Activated CD4-positive, alpha-beta T cell treated with anti-CD3 and anti-CD28 coated beads, Interleukin-2, amount 50 U/mL, for 1 hour (primary cell): Measurements from ENCODE around the gene ADCYAP1R1.

Experiments used
- DNase-seq: peaks from one replicate; pipeline ENCODE4 v3.0.0-alpha.2; 2020

Gene ADCYAP1R1

DNA sequence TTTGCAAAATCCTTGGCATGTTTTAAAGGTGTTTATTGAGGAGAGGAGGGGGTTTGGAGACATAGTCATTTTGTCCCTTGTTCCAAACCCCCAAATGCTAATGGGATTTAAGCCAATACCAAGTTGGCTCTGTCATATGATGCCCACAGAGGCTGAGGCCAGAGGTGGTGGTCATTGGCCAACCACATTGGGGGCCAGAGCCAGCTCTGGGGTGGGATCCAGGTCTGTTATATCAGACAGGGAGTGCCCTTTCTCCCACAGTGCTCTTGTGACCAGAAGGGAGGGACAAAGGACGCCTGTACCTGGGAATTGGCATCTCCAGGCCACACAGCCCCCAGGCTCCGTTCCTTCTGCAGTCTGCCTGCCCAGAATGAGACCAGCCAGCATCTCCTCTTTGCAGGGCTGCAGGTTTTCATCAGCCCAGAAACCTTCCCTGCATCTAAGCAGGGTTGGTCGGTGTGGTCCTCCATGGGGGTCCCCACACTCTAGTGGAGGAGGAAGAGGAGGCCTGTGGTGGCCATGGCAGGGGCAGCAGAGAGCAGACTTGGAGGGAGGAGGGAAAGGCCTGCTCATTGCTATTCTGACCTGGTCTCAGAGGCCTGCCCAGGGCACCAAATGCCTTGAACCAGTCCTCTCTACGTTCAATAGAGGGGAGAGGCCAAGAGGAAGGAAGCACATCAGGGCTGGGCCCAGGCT is 17.9 kb downstream of the ADCYAP1R1 start:
- no peak for DNase-seq

DNA sequence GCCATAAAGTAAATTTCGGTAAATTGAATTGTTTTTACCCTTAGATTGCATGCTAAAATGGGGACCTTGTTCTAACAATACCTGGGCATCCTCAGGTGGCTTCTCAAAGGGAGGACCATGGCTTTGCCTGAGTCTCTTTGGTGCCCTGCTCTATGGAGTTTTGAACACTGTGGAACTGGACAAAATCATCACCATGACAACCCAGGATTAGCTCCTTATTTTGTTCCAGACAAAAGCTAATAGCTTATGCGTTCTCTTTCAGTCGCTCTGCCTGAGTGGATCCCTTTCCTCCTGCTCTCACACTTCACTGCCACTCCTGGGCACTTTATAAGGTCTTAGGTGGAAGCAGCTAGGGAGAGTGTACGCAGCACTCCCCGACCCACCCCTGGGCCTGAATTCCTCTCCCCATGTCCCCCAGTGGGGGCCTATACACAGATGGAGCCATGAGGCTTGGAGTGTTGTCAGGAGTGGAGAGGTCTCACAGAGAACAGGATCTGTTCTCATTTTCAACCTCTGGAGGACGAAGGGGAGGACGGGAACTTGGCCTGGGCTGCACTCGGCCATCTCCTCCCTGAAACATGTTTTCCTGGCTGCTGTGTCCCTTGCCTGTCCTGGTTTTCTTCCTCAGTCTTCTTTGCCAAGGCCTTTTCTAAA is 19.0 kb downstream of the ADCYAP1R1 start:
- no peak for DNase-seq

DNA sequence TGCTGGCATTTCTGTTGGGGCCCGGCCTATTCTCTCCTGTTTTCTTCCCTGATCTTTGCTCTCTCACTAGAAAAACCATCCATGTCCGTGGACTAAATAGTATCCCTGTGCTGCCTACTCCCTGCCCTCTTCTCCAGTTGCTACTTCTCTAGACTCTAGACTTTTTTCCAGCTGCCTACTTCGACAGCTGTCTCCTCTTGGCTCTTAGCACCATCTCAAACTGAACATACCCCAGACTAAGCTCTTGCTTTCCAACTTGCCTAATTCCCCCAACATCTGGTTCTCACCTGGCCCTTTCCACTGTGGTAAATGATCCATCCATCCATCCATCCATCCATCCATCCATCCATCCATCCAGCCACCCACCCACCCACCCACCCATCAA is 19.5 kb downstream of the ADCYAP1R1 start:
- DNase-seq: no peak

DNA sequence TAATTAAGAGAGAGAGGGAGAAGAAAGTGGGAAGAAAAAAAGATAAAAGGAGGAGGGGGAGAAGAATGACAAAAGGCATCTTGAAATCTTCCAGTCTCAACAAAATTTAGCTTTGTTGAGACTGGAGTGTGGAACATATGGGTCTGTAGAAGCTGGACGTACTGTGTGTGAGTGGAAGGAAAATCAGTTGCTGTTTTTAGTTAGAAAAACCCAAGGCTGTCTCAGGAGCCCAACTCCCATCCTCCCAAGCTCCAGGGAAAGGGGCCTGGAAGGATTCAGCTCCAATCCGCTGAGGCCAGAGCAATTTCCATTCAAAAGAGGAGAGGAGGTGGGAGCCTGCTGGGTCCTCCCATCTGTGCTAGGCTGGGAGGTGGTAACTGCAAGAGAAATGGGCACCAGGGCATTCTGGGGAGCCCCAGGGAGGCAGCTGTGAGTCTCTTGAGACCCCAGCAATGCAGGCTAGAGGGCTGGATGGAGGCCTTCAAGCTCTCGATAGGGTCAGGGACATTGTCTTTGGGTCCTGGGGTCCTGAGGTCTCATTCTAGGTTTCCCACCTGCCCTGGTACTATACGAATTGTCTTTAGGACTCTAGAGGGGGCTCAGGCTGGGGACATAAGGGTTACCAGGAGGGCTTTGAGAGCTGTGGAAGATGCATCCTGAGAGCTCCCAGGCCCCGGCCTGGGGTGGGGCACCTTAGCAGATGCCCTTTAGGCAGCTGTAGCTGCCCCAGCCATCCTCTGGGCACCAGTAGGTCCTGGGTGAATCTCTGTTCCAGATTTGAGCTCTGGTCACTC is 21.4 kb downstream of the ADCYAP1R1 start:
- DNase-seq: no peak

DNA sequence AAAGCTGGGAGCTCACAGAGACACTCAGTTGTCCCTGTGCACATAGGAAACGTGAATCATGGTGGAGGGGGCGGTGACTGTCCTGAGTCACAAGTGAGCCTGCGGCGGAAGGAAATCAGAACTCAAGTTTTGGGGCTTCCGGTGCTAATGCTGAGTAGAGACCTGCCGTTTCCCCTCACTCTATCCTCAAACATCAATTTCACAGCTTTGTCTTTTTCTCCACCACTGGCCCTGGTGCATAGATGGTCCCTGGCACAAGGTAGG is 21.9 kb downstream of the ADCYAP1R1 start:
- DNase-seq: no peak

DNA sequence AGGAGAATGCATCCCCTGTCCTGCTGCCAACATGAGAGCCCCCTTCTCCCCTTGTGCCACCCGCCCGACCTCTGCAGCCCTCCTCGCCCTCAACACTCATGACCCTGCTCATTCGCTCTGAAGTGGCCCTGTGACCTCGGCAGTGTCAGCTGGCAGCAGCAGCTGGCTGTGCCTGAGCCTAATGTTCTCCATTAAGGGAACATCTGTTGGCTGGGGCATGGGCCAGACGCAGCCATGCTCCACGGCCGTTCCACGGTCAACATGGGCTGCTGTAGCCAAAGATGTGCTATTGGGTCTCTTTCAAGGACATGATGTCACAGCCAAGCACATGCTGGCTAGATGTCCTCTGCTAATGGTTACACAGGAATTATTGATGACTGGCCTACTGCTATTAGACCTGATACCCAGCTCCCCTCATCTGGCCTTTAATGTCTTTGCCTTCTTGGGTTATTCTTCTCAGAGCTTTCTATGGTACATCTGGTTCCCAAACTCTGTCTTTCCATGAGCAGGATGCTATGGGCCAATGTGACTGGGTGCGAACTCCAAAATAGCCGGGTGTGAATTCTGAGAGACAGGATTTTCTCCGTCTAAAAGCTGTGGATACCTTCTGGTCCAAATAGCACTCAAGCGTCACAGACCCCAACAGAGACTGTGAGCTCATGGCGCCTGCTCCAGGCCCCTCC is 22.4 kb downstream of the ADCYAP1R1 start:
- DNase-seq: no peak

DNA sequence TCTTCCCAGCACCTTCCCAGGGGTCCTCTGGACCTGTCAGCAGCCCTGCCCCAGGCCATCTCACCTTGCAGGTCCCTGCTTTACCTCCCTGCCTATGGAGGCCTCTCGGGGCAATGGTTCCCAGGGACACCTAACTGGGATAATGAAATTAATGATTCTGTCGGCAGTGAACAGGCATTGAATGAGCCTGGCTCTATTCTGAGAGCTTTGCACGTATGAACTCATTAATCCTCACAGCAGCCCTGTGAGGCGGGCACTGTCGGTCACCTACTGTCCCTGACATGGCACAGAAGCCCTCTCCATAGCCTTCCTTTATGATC is 22.9 kb downstream of the ADCYAP1R1 start:
- no peak for DNase-seq

DNA sequence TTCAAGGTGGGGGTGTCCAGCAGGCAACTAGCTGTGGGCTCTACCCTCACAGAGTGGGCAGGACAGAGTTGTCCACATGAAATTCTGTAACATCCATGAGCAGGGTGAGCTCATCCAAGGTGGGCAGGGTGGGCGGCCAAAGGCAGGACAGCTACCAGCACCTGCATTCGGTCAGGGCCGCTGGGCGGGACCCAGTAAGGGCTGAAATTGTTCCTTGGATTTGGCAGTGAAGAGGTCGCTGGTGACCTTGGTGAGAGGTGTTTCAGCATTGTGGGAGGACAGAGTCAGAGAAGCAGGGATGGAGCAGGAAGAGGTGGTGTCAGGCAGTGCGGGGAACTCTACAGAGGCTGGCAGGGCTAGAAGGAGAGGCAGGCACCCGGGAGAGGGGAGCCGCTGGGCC is 23.9 kb downstream of the ADCYAP1R1 start:
- no peak for DNase-seq

DNA sequence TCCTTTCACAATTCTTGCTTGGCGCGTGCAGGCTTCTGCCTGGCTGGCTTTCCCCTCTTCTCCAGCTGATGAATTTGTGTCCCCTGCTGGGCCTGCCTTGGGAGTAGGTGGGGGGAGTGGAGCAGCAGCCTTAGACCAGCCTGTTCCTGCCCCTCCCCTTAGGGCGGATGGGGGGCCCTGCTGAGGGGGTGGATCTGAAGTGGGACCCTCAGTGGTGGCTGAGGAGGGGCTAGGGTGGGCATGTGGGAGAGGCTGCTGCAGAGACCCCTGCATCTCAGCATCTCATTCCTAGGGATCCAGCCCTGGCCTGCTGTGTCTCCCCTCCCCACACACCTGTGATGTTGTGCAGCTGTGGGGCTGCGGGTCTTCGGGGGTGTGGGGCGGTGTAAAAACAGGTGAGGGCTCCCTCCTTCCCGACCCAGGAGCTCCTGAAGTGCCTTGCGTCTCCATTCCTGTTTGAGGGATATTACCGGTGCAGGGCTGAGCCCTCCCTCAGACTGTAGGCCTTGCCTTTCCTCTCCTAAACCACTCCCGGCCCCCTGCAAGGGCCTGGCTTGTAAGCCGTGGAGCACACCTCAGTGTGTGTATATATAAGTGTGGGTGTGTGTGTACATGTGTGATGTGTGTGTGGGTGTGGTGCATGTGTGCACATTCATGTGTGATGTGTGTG is 24.7 kb downstream of the ADCYAP1R1 start:
- no peak for DNase-seq

DNA sequence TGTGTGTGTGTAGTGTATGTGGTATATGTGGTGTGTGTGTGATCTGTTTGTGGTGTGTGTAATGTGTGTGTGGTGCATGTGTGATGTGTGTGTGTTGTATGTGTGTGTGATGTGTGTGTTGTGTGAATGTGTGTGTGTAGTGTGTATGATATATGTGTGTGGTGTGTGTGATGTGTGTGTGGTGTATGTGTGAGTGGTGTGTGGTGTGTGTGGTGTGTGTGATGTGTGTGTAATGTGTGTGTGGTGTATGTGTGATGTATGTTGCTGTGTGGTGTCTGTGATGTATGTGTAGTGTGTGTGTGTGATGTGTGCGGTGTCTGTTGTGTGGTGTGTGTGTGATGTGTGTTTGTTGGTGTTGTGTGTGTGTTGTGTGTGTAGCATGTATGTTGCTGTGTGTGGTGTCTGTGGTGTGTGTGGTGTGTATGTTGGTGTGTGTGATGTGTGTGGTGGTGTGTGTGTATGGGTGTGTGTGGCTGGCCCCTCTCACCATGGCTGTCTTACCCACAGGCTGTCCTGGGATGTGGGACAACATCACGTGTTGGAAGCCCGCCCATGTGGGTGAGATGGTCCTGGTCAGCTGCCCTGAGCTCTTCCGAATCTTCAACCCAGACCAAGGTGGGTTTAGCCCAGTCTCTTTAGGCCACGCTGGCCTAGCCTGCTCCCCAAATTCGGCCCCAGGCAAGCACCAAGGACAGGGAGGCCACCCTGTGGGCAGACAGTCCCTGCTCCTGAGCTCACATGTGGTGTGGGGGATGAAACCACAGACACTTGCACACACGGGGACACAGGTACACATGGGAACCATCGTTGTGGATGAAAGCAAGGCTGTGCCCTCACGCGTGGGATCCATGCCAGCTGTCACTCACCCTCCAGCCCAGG is 25.6 kb downstream of the ADCYAP1R1 start:
- no peak for DNase-seq

DNA sequence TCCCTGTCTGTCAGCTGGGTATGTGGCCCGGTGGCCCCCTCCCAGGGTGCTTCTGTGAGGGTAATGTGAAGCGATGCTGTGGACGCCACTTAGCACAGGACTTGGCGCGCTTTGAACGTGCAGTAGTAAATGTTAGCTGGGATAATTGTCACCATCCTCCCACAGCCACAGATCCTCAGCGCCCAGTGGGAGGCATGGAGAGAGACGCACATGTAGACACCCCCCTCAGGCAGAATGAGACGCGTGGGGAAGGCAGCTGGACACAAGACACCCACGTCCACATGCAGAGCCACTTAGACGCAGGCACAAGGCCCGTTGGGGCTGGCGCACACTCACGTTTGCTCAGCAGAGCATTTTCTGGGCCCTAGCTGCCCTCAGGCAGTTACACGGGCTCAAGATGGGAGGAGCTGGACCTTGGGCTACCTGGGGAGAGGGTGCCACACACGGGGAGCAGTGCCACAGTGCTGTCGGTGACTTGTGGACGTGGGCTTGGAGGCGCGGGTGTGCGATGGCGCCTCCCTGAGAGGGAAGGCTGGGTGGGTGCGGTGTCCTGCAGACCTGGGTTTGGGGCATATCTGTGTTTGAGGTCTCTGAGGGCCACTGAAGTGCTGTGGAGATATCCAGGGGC is 26.4 kb downstream of the ADCYAP1R1 start:
- no peak for DNase-seq

DNA sequence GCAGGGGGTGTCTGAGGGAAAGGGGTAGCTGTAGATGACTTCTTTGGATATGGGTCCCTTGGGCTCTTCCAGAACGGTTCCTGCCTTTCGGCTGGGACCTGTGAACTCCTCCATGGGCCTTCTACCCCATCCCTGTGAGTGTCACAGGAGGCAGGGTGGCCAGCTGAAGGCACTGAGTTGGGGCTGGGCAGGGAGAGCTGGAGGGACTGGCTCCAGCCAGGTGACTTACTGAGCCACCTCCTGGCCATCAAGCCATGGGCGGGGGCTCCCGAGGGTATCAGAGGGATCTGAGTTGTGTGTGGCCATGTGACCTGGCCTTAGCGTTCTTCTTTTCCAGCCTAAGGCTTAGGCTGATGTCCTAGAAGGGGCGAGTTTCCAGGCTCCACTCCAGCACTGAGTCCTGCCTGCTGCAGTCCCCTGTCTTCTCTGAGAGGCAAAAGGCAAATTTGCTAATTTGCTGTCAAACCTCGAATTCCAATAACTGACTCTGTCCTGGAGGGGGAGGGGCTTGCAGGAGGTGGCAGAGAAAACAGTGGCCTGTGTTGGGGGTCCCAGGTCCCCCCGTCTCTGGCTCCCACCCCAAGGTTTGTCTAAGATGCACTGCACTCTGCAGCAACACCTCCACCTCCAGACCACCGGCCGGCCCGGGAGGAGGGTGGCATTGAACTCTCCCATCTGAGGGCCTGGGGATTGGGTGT is 27.2 kb downstream of the ADCYAP1R1 start:
- DNase-seq: no peak

DNA sequence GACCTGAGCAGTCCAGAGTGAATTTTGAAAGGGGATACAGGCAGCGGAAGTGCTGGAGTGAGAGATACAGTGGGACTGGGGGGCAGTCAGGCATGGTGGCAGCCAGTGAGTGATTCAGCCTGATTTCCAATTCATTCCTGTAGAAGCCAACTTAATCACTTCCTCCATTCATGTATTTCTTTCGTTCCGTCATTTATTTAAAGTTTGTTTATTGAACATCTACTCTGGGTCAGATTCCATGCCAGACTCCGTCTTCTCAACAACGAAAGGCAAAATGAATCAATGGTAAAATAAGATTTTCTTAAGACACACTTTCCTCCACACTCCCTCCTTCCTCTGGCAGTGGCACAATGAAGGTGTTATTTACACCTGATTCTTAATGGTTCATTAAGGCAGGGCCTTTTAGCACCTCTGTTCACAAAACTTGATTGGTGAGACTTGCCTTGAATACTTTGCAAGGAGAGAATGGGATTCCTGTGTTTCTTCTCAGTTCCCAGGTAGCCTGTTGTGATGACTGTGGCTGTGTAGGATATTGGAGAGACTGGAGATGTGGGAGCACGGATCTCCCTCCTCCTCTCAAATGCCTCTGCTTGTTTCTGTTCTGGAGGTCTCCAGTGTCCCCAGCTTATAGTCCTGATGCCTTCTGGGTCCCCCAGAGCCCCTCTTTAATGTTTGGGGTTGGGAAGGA is 27.9 kb downstream of the ADCYAP1R1 start:
- DNase-seq: no peak

DNA sequence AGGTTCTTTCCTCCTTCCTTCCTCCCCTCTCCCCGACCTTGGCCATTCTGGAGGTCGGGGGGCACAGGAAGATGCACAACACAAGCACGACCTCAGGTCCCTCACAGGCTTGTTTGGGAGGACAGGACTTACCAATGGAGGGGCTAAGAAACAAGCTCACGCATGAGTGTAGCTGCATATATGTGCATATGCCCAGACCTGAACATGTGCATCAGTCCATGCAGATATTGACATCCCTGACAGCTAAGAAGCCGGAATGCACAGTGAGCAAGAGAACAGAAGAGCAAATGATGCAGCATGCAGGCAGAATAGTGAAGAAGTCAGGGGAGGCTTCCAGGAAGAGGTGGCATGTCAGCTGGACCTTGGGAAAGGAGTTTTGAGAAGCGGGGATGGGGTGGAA is 28.7 kb downstream of the ADCYAP1R1 start:
- DNase-seq: no peak

DNA sequence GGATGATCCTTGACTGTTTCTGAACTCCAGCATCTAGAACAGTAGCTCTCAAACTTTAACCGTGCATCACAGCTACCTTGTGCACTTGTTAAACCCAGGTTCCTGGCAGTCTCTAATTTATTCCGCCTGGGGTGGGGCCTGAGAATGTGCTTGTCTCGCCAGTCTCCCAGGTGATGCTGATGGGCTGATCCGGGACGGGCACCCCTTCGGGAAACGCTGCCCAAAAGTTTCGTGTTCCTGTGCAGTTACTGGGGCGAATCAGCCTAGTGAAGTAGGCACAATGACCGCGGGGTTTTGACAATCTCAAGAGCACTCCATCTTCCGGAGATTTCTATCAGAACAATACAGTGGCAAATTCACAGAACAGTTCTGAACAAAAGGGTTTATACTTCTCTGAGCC is 29.9 kb downstream of the ADCYAP1R1 start:
- DNase-seq: no peak

DNA sequence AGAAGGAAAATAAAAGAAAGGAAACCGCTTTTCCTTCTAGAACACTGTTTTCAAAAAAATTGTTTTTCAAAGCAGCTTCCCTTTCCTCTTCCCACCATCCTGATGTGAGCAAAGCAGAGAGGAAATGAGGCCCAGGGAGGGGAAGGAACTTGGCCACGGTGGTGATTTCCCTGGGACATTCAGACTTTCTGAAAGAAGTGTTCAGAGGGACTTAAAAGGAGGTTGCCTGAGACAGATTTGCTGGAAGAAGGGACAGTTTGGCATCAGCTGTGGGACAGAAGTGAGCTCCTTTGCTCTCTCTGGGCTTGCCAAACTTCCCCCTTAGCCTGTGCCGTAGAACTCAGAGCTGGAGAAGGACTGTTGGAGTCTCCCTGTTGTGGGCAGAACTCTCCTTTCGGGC is 30.3 kb downstream of the ADCYAP1R1 start:
- DNase-seq: no peak

DNA sequence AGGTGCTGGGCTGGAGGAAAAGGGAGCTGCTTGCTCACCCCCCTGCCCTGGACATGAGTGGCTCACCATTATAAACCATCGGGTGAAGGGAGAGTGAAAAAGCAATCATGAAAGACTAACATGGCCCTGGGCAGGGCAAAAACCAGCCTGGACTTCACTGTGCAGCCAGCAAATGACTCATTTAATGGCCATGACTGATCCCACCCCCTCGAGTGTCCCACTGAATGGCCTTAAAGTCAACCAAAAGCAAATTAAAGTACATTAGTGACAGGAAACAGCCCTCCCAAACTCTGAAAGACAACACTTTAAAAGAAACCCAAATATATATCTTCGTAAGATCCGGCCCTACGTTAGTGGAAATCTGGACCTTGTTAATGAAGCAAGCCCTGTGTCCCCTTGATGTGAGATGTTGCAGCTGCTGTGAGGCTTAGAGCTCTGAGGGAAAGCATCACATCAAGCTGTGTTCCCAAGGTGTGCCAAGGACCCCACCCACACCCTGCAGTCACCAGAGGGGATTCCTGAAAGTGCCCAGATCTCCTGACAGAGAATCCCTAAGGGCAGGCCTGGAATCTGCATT is 31.2 kb downstream of the ADCYAP1R1 start:
- no peak for DNase-seq

DNA sequence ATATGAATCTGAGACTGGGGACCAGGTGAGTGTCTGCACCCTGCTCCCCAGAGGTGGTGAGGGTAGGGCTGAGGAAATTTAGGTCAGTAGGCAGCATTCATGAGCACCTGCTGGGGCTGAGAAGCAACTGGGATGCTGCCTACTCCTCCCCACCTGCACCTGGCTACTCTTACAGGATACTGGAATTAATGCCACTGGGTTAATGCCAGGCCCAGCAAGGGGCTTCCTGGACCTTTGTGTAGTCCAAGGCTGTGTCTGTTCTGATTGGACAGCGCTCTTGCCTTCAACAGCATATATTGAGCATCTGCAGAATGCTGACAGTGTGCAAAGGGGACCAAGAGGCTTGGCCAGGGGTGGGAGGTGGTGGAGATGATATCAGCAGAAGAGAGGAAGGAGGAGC is 32.1 kb downstream of the ADCYAP1R1 start:
- no peak for DNase-seq

DNA sequence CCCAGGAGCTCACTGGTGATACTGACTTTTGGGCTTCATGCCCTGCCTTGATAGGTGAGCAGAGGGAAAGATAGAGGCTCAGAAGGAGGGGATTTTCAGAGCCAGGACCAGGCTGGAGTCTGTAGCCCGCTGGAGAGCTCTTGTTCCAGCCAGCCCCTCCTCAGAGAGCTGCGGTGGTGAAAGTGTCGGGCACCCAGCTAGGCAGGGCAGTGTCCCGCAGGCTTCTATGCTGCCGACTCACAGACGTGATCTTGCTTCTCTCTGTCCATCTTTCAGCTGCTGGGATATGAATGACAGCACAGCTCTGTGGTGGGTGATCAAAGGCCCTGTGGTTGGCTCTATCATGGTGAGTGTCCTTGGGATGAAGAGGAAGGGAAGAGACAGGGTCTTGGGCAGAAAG is 35.2 kb downstream of the ADCYAP1R1 start:
- DNase-seq: no peak

DNA sequence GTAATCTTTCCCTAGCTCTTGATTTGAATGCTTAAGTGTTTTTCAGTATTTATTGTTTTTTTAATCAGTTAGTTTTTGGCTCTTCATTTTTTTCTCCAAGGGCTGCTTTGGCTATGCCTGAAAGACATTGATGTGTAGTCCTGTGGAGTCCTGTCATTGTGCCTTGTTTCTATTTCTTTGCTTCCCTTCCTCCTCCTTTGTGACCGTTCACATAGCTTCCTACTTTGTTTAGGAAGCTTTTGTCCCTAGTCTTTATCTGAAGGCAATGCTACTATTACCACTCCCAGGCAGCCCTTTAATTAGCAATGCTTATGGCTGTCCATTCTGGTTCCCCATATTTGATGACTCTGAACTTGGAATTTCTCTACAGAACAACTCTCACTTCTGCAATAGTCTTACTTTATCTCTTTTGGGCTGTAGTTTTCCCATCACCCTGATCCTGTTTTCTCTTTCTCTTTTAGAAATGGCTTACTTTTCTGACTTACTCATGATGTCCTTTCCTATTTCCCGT is 39.9 kb downstream of the ADCYAP1R1 start:
- no peak for DNase-seq
